Skeletal muscle satellite cell (primary cell): ENCODE results near the gene NSUN5.
"Not testable (repeated sequence)": the region's sequence is repeated elsewhere in the genome, so short reads cannot be mapped to it uniquely, and the experiment has no call there.

Experiments
- H3K27me3 ChIP-seq: 2 replicates; pipeline ENCODE4 v1.7.0; 2013; ENCODE audit warnings: low read length; ENCODE audit not compliant: control insufficient read depth, insufficient read depth
- H3K36me3 ChIP-seq: 2 replicates; pipeline ENCODE4 v1.7.0; 2013; ENCODE audit warnings: mild to moderate bottlenecking, control low read depth, low read length; ENCODE audit not compliant: insufficient read depth
- H3K4me1 ChIP-seq: 2 replicates; pipeline ENCODE4 v1.7.0; 2013; ENCODE audit warnings: low read length; ENCODE audit not compliant: control insufficient read depth, insufficient read depth
- H3K4me2 ChIP-seq: 2 replicates; pipeline ENCODE4 v1.7.0; 2013; ENCODE audit warnings: mild to moderate bottlenecking, low read length
- H3K4me3 ChIP-seq: 2 replicates; pipeline ENCODE4 v1.7.0; 2013; ENCODE audit warnings: low read length
- H3K9ac ChIP-seq: 2 replicates; pipeline ENCODE4 v1.7.0; 2013; ENCODE audit warnings: mild to moderate bottlenecking, low read depth, low read length, moderate library complexity
- H3K9me3 ChIP-seq: replicated peaks from 2 replicates; pipeline ENCODE4 v1.7.0; 2013; ENCODE audit warnings: mild to moderate bottlenecking, control low read depth, low read length

Gene NSUN5

GRCh38 chr7:73343671-73344380, 35.2 kb upstream of the NSUN5 start:
- no peak overlapping the region for H3K4me3 ChIP-seq
- no peak overlapping the region for H3K4me2 ChIP-seq
- no peaks in the 10 kb centered on the region for H3K9me3 ChIP-seq
- no peak overlapping the region for H3K9ac ChIP-seq
- H3K27me3 ChIP-seq, result peaks cover 35% of the 10 kb centered on the region
- no peaks in the 10 kb centered on the region for H3K36me3 ChIP-seq
- peaks cover 6% of the 10 kb centered on the region for H3K4me1 ChIP-seq

- peaks cover 35% of the 10 kb centered on the region for H3K27me3 ChIP-seq
- H3K4me1 ChIP-seq, result peaks cover 6% of the 10 kb centered on the region
- H3K9me3 ChIP-seq, result no peaks in the 10 kb centered on the region
- H3K36me3 ChIP-seq, result no peaks in the 10 kb centered on the region
- no peak overlapping the region for H3K9ac ChIP-seq
- peak overlapping the region; percentile 58 for H3K4me2 ChIP-seq
- H3K4me3 ChIP-seq, result no peak overlapping the region
Measured at GRCh38 chr7:73342645-73343044, 34.0 kb upstream of the NSUN5 start.

- Histone ChIP-seq H3K27me3 (peaks cover 36% of the 10 kb centered on the region), H3K4me3 (no peak overlapping the region), H3K9me3 (no peaks in the 10 kb centered on the region), H3K4me1 (peaks cover 6% of the 10 kb centered on the region), H3K36me3 (no peaks in the 10 kb centered on the region), H3K9ac (no peak overlapping the region), H3K4me2 (no peak overlapping the region)
Measured at GRCh38 chr7:73341877-73342276, 33.3 kb upstream of the NSUN5 start.

GRCh38 chr7:73340514-73340913, 31.9 kb upstream of the NSUN5 start:
- no peaks in the 10 kb centered on the region for H3K36me3 ChIP-seq
- peaks cover 6% of the 10 kb centered on the region for H3K4me1 ChIP-seq
- H3K9me3 ChIP-seq, result no peaks in the 10 kb centered on the region
- no peak overlapping the region for H3K4me3 ChIP-seq
- H3K4me2 ChIP-seq, result no peak overlapping the region
- H3K9ac ChIP-seq, result no peak overlapping the region
- peaks cover 36% of the 10 kb centered on the region for H3K27me3 ChIP-seq

GRCh38 chr7:73338321-73338720, 29.7 kb upstream of the NSUN5 start:
- Histone ChIP-seq H3K36me3 (no peaks in the 10 kb centered on the region), H3K4me2 (no peak overlapping the region), H3K9me3 (no peaks in the 10 kb centered on the region), H3K4me1 (peaks cover 6% of the 10 kb centered on the region), H3K4me3 (no peak overlapping the region), H3K27me3 (peaks cover 51% of the 10 kb centered on the region), H3K9ac (no peak overlapping the region)

GRCh38 chr7:73332447-73332846, 23.8 kb upstream of the NSUN5 start:
- no peaks in the 10 kb centered on the region for H3K36me3 ChIP-seq
- no peaks in the 10 kb centered on the region for H3K9me3 ChIP-seq
- peaks cover 66% of the 10 kb centered on the region for H3K27me3 ChIP-seq
- no peak overlapping the region for H3K4me2 ChIP-seq
- H3K4me3 ChIP-seq, result no peak overlapping the region
- H3K4me1 ChIP-seq, result no peaks in the 10 kb centered on the region
- H3K9ac ChIP-seq, result no peak overlapping the region

GRCh38 chr7:73330772-73331171, 22.1 kb upstream of the NSUN5 start:
- Histone ChIP-seq H3K9me3 (no peaks in the 10 kb centered on the region), H3K36me3 (no peaks in the 10 kb centered on the region), H3K4me2 (no peak overlapping the region), H3K4me1 (no peaks in the 10 kb centered on the region), H3K27me3 (peaks cover 53% of the 10 kb centered on the region), H3K4me3 (no peak overlapping the region), H3K9ac (no peak overlapping the region)

- H3K4me2 ChIP-seq, result no peak overlapping the region
- peaks cover 46% of the 10 kb centered on the region for H3K27me3 ChIP-seq
- no peak overlapping the region for H3K4me3 ChIP-seq
- H3K9me3 ChIP-seq, result no peaks in the 10 kb centered on the region
- H3K9ac ChIP-seq, result no peak overlapping the region
- no peaks in the 10 kb centered on the region for H3K36me3 ChIP-seq
- no peaks in the 10 kb centered on the region for H3K4me1 ChIP-seq
Measured at GRCh38 chr7:73329861-73330581, 21.4 kb upstream of the NSUN5 start.

- Histone ChIP-seq H3K4me3 (no peak overlapping the region), H3K4me2 (no peak overlapping the region), H3K36me3 (no peaks in the 10 kb centered on the region), H3K9me3 (no peaks in the 10 kb centered on the region), H3K27me3 (peaks cover 39% of the 10 kb centered on the region), H3K9ac (no peak overlapping the region), H3K4me1 (no peaks in the 10 kb centered on the region)
Measured at GRCh38 chr7:73328696-73329095, 20.1 kb upstream of the NSUN5 start.

- H3K36me3 ChIP-seq, H3K9ac ChIP-seq, H3K9me3 ChIP-seq, H3K4me2 ChIP-seq, H3K4me3 ChIP-seq, H3K4me1 ChIP-seq: not testable (repeated sequence)
- H3K27me3 ChIP-seq, result peaks cover 34% of the 10 kb centered on the region
Measured at GRCh38 chr7:73327922-73328321, 19.3 kb upstream of the NSUN5 start, which contains the start of the genes FKBP6 and TRIM50. FKBP6 (plus strand) TSS chr7:73328161; CDS start chr7:73328429, 268 bp downstream. TRIM50 (minus strand) TSS chr7:73328082; CDS start chr7:73324787, 3,295 bp downstream.

GRCh38 chr7:73327449-73327848, 18.8 kb upstream of the NSUN5 start:
- not testable (repeated sequence) for H3K4me2 ChIP-seq, H3K4me3 ChIP-seq, H3K36me3 ChIP-seq, H3K4me1 ChIP-seq, H3K9me3 ChIP-seq, H3K9ac ChIP-seq
- peaks cover 30% of the 10 kb centered on the region for H3K27me3 ChIP-seq

GRCh38 chr7:73325424-73325823, 16.8 kb upstream of the NSUN5 start:
- H3K27me3 ChIP-seq, result peaks cover 20% of the 10 kb centered on the region
- H3K4me3 ChIP-seq, H3K4me2 ChIP-seq, H3K9me3 ChIP-seq, H3K36me3 ChIP-seq, H3K4me1 ChIP-seq, H3K9ac ChIP-seq: not testable (repeated sequence)
